Ovary (tissue), 9 donors: ENCODE measurements around the gene REG1A. TPM values are rescaled to one million over a fixed set of nuclear protein-coding genes. Genes with fewer than 3 reads are reported as not detected.

Source experiments
- DNase-seq, 5 donors: peaks; one replicate each; pipeline ENCODE4 v3.0.0-alpha.2; 2019 to 2020
- H3K27ac ChIP-seq, 2 donors: fragments of 200-600 bp; one replicate each; pipeline versions ENCODE4 v1.5.1 to v1.8.0; 2019 to 2022
- H3K27me3 ChIP-seq: fragments of 200-600 bp; one replicate; pipeline ENCODE4 v1.8.0; 2022
- H3K36me3 ChIP-seq: fragments of 200-600 bp; sonication (generic); one replicate; pipeline ENCODE4 v1.5.1; 2019
- H3K4me1 ChIP-seq: one replicate; pipeline ENCODE4 v1.8.1; 2013; ENCODE audit warnings: mild to moderate bottlenecking, moderate library complexity; ENCODE audit not compliant: insufficient read depth
- H3K4me3 ChIP-seq: fragments of 200-600 bp; sonication (generic); one replicate; pipeline ENCODE4 v1.5.1; 2017
- H3K9me3 ChIP-seq, 2 donors: fragments of 200-600 bp in 1 of 2; sonication (generic) in 1 of 2; one replicate each; pipeline versions ENCODE4 v1.5.1 to v1.8.1; 2013 to 2019; ENCODE audit warnings: mild to moderate bottlenecking in 1 of 2, moderate library complexity in 1 of 2
- CTCF ChIP-seq, 3 donors: fragments of 450-650 bp in 2 of 3; fragments of 200-600 bp in 1 of 3; IDR thresholded peaks; one replicate each; pipeline versions ENCODE4 v1.5.1 to v1.8.0; 2016 to 2022; ENCODE audit warnings: antibody characterized with exemption in 3 of 3, mild to moderate bottlenecking in 1 of 3
- EP300 ChIP-seq: sonication (generic); formaldehyde crosslinking; IDR thresholded peaks from one replicate; pipeline ENCODE4 v1.6.1; 2017; ENCODE audit warnings: antibody characterized with exemption
- POLR2A ChIP-seq: fragments of 450-650 bp; IDR thresholded peaks from one replicate; pipeline ENCODE4 v1.6.1; 2017; ENCODE audit warnings: antibody characterized with exemption, mild to moderate bottlenecking, moderate library complexity
- WGBS, 3 donors: extraction: QIAGEN DNeasy Blood & Tissue Kit in 1 of 3; methylation state at CpG; one replicate each; pipeline versions ENCODE4 v1.1.5 to v1.1.7; 2013 to 2017; 5-methylcytosine and 5-hydroxymethylcytosine counted together
- intact Hi-C, 4 donors: fragments of 100-400 bp; cut with DNase I; formaldehyde crosslinking; loops; one replicate each; pipeline versions ENCODE4 v1.11.0 to v1.15.1; 2022 to 2023
- polyA plus RNA-seq, 2 donors: library from polyadenylated mRNA; stranded (reverse); fragments of 200-250 nt in 1 of 2; fragments of 350-450 nt in 1 of 2; fragmentation: Illumina TruSeq in 1 of 2; extraction: RNeasy Lipid Tissue Mini Kit (QIAGEN cat#74804) in 1 of 2; gene quantifications; one replicate each; pipeline ENCODE4 v1.2.3, GENCODE V29; 2013 to 2014
- total RNA-seq, 7 donors: library from RNA; depleted of rRNA in 2 of 7; stranded (reverse); fragments of >200 nt in 2 of 7; fragmentation: NEBNext Ultra II Directional in 3 of 7; extraction: Animal tissue kit (Norgen Biotek cat#: 25700) in 3 of 7; gene quantifications; one replicate each; pipeline versions ENCODE4 v1.1.0 to v1.2.4, GENCODE V29; 2016 to 2023
- donor health status: DM: no; HTN: no; CAD: no; lungs with moderate emphysema.
- donor health status: DM: no; HTN: no; CAD: no.
- donor health status: Bipolar disorder and iron deficiency.
- donor health status: DM: yes; HTN: yes; CAD: no.
- donor health status: DM: no; HTN: no; CAD: no.
- donor health status: DM: yes; HTN: yes; CAD: no.

Gene REG1A
- total and polyA plus RNA-seq, 9 donors, result 0.24 to 33.6 (median 2.9) TPM; not detected in 3

- no peak for DNase-seq
- Histone ChIP-seq H3K36me3 (no peaks in the 10 kb centered on the region), H3K4me3 (no peak overlapping the region), H3K27ac (no peak overlapping the region), H3K4me1 (no peaks in the 10 kb centered on the region), H3K9me3 (no peaks in the 10 kb centered on the region), H3K27me3 (no peaks in the 10 kb centered on the region)
- TF ChIP-seq POLR2A (no peak), CTCF (IDR thresholded peaks at IDR 0.05) (no peak), EP300 (no peak)
- intact Hi-C loops, result no loop called here
- 84 to 92% (median 89%) methylated on average over 3 of the region's 3 CpGs for WGBS, 3 donors
Observed at GRCh38 chr2:79128406-79128805, 8.1 kb downstream of the REG1A start.

- no peak for TF ChIP-seq EP300
- no peak for TF ChIP-seq CTCF (IDR thresholded peaks at IDR 0.05)
- no peak for TF ChIP-seq POLR2A
- Histone ChIP-seq H3K4me1 (no peaks in the 10 kb centered on the region), H3K36me3 (no peaks in the 10 kb centered on the region), H3K27ac (no peak overlapping the region), H3K9me3 (no peaks in the 10 kb centered on the region), H3K4me3 (no peak overlapping the region), H3K27me3 (no peaks in the 10 kb centered on the region)
- intact Hi-C loops, result no loop called here
- 75 to 82% (median 78%) methylated on average over 6 of the region's 6 CpGs for WGBS, 3 donors
- DNase-seq, result no peak
Observed at GRCh38 chr2:79129260-79129659, 9.0 kb downstream of the REG1A start.

GRCh38 chr2:79129804-79130203, 9.5 kb downstream of the REG1A start:
- Histone ChIP-seq H3K27me3 (no peaks in the 10 kb centered on the region), H3K4me3 (no peak overlapping the region), H3K27ac (no peak overlapping the region), H3K9me3 (no peaks in the 10 kb centered on the region), H3K4me1 (no peaks in the 10 kb centered on the region), H3K36me3 (no peaks in the 10 kb centered on the region)
- DNase-seq, result no peak
- no peak for TF ChIP-seq EP300
- intact Hi-C loops, result no loop called here

GRCh38 chr2:79131687-79132086, 11.4 kb downstream of the REG1A start:
- WGBS, 3 donors, result 80 to 90% (median 84%) methylated on average over 4 of the region's 4 CpGs
- no peak overlapping the region for H3K4me3 ChIP-seq
- intact Hi-C loops, result no loop called here
- no peaks in the 10 kb centered on the region for H3K4me1 ChIP-seq
- no peak for TF ChIP-seq POLR2A
- no peak overlapping the region for H3K27ac ChIP-seq
- no peaks in the 10 kb centered on the region for H3K36me3 ChIP-seq
- H3K27me3 ChIP-seq, result no peaks in the 10 kb centered on the region
- H3K9me3 ChIP-seq, result no peaks in the 10 kb centered on the region
- no peak for DNase-seq

GRCh38 chr2:79138385-79138784, 18.1 kb downstream of the REG1A start:
- Histone ChIP-seq H3K4me3 (no peak overlapping the region), H3K4me1 (no peaks in the 10 kb centered on the region), H3K36me3 (no peaks in the 10 kb centered on the region), H3K9me3 (no peaks in the 10 kb centered on the region), H3K27me3 (no peaks in the 10 kb centered on the region), H3K27ac (no peak overlapping the region)
- WGBS, 3 donors, result 82 to 91% (median 86%) methylated on average over 3 of the region's 3 CpGs
- intact Hi-C loops, result no loop called here
- DNase-seq, result no peak
- no peak for TF ChIP-seq CTCF (IDR thresholded peaks at IDR 0.05)
- TF ChIP-seq EP300, result no peak
- TF ChIP-seq POLR2A, result no peak

GRCh38 chr2:79139423-79139822, 19.1 kb downstream of the REG1A start:
- Histone ChIP-seq H3K27me3 (no peaks in the 10 kb centered on the region), H3K4me1 (no peaks in the 10 kb centered on the region), H3K36me3 (no peaks in the 10 kb centered on the region), H3K27ac (no peak overlapping the region), H3K4me3 (no peak overlapping the region), H3K9me3 (no peaks in the 10 kb centered on the region)
- TF ChIP-seq CTCF (IDR thresholded peaks at IDR 0.05), result no peak
- no peak for TF ChIP-seq EP300
- no peak for TF ChIP-seq POLR2A
- DNase-seq, result no peak
- intact Hi-C loops, result no loop called here
